MCF 10A (cell line): ENCODE measurements around the gene UBE2E1. TPM values are rescaled to one million over a fixed set of nuclear protein-coding genes. Genes with fewer than 3 reads are reported as not detected.

ENCODE experiments used
- BruUV-seq: library from RNA; stranded (reverse); fragments of 400-500 nt; replicated peaks from 2 replicates; lab custom pipeline; 2021; lab: Mats Ljungman, UMichigan
- CTCF ChIA-PET: fragments of 300-600 bp; sonication (Branson Sonifier 250); formaldehyde crosslinking; extraction: SDS; loops from one replicate; lab custom pipeline; 2021; ENCODE audit warnings: antibody characterized with exemption, inconsistent platforms; lab: Yijun Ruan, JAX
- POLR2A ChIA-PET: fragments of 300-600, 350-650 bp; sonication (Branson Sonifier 250); formaldehyde crosslinking; extraction: SDS; loops from one replicate; lab custom pipeline; 2020; ENCODE audit warnings: antibody characterized with exemption, inconsistent platforms; lab: Yijun Ruan, JAX
- DNase-seq: peaks from one replicate; pipeline ENCODE4 v3.0.0-alpha.2; 2018; ENCODE audit not compliant: unreplicated experiment
- H3K27ac Mint-ChIP-seq: one replicate; pipeline ENCODE4 v1.8.0; 2022; ENCODE audit warnings: mild to moderate bottlenecking, low read depth, mixed read lengths; ENCODE audit not compliant: unreplicated experiment
- H3K27me3 Mint-ChIP-seq: one replicate; pipeline ENCODE4 v1.8.0; 2022; ENCODE audit warnings: mixed read lengths; ENCODE audit not compliant: insufficient read depth, unreplicated experiment
- H3K36me3 Mint-ChIP-seq: one replicate; pipeline ENCODE4 v1.8.0; 2022; ENCODE audit warnings: mild to moderate bottlenecking, moderate library complexity, mixed read lengths; ENCODE audit not compliant: insufficient read depth, unreplicated experiment
- H3K4me1 Mint-ChIP-seq: one replicate; pipeline ENCODE4 v1.8.0; 2022; ENCODE audit warnings: mixed read lengths; ENCODE audit not compliant: insufficient read depth, unreplicated experiment
- H3K4me3 Mint-ChIP-seq: one replicate; pipeline ENCODE4 v1.8.0; 2022; ENCODE audit warnings: mild to moderate bottlenecking, moderate library complexity, mixed read lengths; ENCODE audit not compliant: unreplicated experiment
- H3K9me3 Mint-ChIP-seq: one replicate; pipeline ENCODE4 v1.8.0; 2022; ENCODE audit warnings: mixed read lengths; ENCODE audit not compliant: unreplicated experiment
- intact Hi-C: fragments of 100-400 bp; cut with micrococcal nuclease; formaldehyde crosslinking; loops from 2 replicates; pipeline ENCODE4 v1.14.1; 2022
- total RNA-seq: library from RNA; stranded (reverse); gene quantifications from 2 replicates; pipeline ENCODE4 v1.2.3, GENCODE V29; 2022
- TF ChIP-seq, protein P1 (sequence below): fragments of 200-600 bp; IDR thresholded peaks from one replicate; pipeline ENCODE4 v1.8.0; 2022; ENCODE audit warnings: antibody characterized with exemption, mild to moderate bottlenecking; ENCODE audit not compliant: unreplicated experiment

UBE2E1 gene
- total RNA-seq, 1 experiment from 2014 or later, result 128 TPM

DNA sequence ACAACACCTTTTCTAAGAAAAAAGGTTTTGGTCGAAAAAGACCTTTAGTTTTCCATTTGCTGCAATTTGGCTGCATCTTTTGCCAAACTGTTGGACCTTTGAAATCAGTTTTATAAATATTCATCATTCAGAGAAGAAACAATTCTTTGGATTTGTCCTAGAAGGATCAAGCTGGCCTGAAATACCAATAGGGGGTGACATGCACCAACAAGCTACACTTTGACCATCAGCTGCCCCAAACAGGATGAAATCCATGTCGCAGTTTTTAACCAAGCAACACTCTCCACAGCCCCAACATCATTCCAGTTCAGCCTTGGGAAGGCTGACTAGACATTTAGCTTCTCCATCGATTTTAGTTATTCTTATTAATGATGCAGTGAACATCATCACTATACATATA lies 121.0 kb downstream of the UBE2E1 start:
- DNase-seq, result no peak
- H3K27me3 Mint-ChIP-seq, result no peaks in the 10 kb centered on the region
- H3K4me1 Mint-ChIP-seq, result no peaks in the 10 kb centered on the region
- intact Hi-C loops, result no loop called here
- no peaks in the 10 kb centered on the region for H3K9me3 Mint-ChIP-seq
- CTCF ChIA-PET, result interaction anchor here (0.5 to 1.4 kb wide), 2 partner anchors 8 to 13 kb away, joined by 3 read pairs; no protein-coding TSS in a partner anchor
- H3K36me3 Mint-ChIP-seq, result peaks cover 7% of the 10 kb centered on the region
- TF ChIP-seq, protein P1, sequence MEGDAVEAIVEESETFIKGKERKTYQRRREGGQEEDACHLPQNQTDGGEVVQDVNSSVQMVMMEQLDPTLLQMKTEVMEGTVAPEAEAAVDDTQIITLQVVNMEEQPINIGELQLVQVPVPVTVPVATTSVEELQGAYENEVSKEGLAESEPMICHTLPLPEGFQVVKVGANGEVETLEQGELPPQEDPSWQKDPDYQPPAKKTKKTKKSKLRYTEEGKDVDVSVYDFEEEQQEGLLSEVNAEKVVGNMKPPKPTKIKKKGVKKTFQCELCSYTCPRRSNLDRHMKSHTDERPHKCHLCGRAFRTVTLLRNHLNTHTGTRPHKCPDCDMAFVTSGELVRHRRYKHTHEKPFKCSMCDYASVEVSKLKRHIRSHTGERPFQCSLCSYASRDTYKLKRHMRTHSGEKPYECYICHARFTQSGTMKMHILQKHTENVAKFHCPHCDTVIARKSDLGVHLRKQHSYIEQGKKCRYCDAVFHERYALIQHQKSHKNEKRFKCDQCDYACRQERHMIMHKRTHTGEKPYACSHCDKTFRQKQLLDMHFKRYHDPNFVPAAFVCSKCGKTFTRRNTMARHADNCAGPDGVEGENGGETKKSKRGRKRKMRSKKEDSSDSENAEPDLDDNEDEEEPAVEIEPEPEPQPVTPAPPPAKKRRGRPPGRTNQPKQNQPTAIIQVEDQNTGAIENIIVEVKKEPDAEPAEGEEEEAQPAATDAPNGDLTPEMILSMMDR, result no peak
- H3K4me3 Mint-ChIP-seq, result no peak overlapping the region
- BruUV-seq, result no TSS peak
- H3K27ac Mint-ChIP-seq, result no peak overlapping the region
- POLR2A ChIA-PET, result interaction anchor here (1.3 to 3.0 kb wide), 2 partner anchors 9 to 20 kb away, joined by 3 to 46 read pairs; partner anchors contain the start of genes NKIRAS1 and RPL15

GRCh38 chr3:23928524-23928923 lies 122.8 kb downstream of the UBE2E1 start:
- intact Hi-C loops, result no loop called here
- Mint-ChIP-seq H3K27me3 (no peaks in the 10 kb centered on the region), H3K4me3 (no peak overlapping the region), H3K27ac (no peak overlapping the region), H3K4me1 (no peaks in the 10 kb centered on the region), H3K36me3 (no peaks in the 10 kb centered on the region), H3K9me3 (no peaks in the 10 kb centered on the region)
- no TSS peak for BruUV-seq
- TF ChIP-seq, protein P1, result no peak
- ChIA-PET POLR2A (interaction anchor here (0.9 to 3.0 kb wide), 3 partner anchors 11 to 117 kb away, joined by 5 to 46 read pairs (median 6); partner anchors contain the start of genes NKIRAS1 and RPL15), CTCF (interaction anchor here (0.6 kb wide), 3 partner anchors 27 to 721 kb away, joined by 3 to 5 read pairs (median 4); no protein-coding TSS in a partner anchor)
- peak; percentile 66 for DNase-seq

DNA sequence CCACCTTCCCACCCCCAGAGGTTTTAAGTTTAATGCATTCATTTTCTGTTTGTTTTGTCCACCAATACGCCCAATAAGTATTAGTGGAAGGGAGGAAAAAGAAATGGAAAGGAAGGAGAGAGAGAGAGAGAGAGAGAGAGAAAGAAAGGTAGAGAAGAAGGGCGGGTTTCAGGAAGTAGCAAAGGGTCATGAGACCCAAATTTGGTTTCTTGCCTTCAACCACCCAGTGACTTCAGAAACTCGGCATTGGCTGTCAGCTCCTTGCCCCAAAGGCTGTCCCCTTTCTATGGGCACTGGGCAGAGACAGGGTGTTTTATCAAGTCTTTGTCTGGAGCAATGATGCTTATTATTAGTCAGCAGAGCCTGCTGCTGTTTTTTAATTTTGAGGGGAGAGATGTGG lies 125.8 kb downstream of the UBE2E1 start:
- ChIA-PET CTCF (no interaction called here), POLR2A (no interaction called here)
- BruUV-seq, result no TSS peak
- H3K9me3 Mint-ChIP-seq, result no peaks in the 10 kb centered on the region
- H3K27me3 Mint-ChIP-seq, result no peaks in the 10 kb centered on the region
- no peak for DNase-seq
- H3K36me3 Mint-ChIP-seq, result no peaks in the 10 kb centered on the region
- TF ChIP-seq, protein P1, result no peak
- H3K4me3 Mint-ChIP-seq, result no peak overlapping the region
- intact Hi-C loops, result no loop called here
- no peak overlapping the region for H3K27ac Mint-ChIP-seq
- H3K4me1 Mint-ChIP-seq, result no peaks in the 10 kb centered on the region

DNA sequence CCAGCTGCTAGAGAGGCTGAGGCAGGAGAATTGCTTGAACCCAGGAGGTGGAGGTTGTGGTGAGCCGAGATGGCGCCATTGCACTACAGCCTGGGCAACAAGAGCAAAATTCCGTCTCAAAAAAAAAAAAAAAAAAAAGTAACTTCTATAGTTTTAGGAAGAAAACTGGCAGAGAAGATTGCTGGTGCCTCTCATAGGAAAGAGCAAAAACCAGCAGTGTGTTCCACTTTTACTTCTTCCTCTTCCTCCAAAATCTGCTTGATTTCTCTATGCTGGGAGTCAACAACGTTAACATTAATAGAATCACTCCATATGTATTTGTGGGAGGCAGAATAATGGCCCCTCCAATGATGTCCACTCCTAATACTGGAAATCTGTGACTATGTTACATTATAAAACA lies 126.8 kb downstream of the UBE2E1 start:
- intact Hi-C loops, result no loop called here
- no peaks in the 10 kb centered on the region for H3K27me3 Mint-ChIP-seq
- peaks cover 4% of the 10 kb centered on the region for H3K4me1 Mint-ChIP-seq
- BruUV-seq, result no TSS peak
- ChIA-PET POLR2A (no interaction called here), CTCF (interaction anchor here (0.6 kb wide), 1 partner anchor 14 kb away, joined by 3 read pairs; no protein-coding TSS in a partner anchor)
- no peaks in the 10 kb centered on the region for H3K36me3 Mint-ChIP-seq
- no peak overlapping the region for H3K4me3 Mint-ChIP-seq
- no peak for DNase-seq
- H3K27ac Mint-ChIP-seq, result no peak overlapping the region
- no peaks in the 10 kb centered on the region for H3K9me3 Mint-ChIP-seq
- TF ChIP-seq, protein P1, result no peak
